Measurements from ENCODE around the gene OR2B2. TPM values are rescaled to one million over a fixed set of nuclear protein-coding genes. Genes with fewer than 3 reads are reported as not detected.
A peak's percentile ranks its signal among the peaks of the same experiment; 100 is the strongest.

OR2B2 gene
- total RNA-seq, 1 experiment from 2014 or later, result not detected

GRCh38 chr6:27890445-27891319 is 21.5 kb downstream of the OR2B2 start (continued):
- TF ChIP-seq ZNF532 (CRISPR knock-in tag; IDR thresholded peaks at IDR 0.05; ENCODE audit: borderline replicate concordance), result 0 out of 2 replicates have a peak, but pooled peaks have one; percentile 9
- no peak for TF ChIP-seq PRRX2 (CRISPR knock-in tag; IDR thresholded peaks at IDR 0.05)
- no peak for TF ChIP-seq E2F1 (CRISPR knock-in tag; IDR thresholded peaks at IDR 0.05)
- TF ChIP-seq, protein P1, sequence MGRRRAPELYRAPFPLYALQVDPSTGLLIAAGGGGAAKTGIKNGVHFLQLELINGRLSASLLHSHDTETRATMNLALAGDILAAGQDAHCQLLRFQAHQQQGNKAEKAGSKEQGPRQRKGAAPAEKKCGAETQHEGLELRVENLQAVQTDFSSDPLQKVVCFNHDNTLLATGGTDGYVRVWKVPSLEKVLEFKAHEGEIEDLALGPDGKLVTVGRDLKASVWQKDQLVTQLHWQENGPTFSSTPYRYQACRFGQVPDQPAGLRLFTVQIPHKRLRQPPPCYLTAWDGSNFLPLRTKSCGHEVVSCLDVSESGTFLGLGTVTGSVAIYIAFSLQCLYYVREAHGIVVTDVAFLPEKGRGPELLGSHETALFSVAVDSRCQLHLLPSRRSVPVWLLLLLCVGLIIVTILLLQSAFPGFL (CRISPR knock-in tag; IDR thresholded peaks at IDR 0.05; ENCODE audit: borderline replicate concordance), result 0 out of 2 replicates have a peak, but pooled peaks have one; percentile 48
- TF ChIP-seq IRF1 (CRISPR knock-in tag; IDR thresholded peaks at IDR 0.05), result no peak
- 0 out of 2 replicates have a peak, but pooled peaks have one; percentile 74 for TF ChIP-seq ATF1 (CRISPR knock-in tag; IDR thresholded peaks at IDR 0.05)
- TF ChIP-seq FOXP4 (CRISPR knock-in tag; IDR thresholded peaks at IDR 0.05), result 0 out of 2 replicates have a peak, but pooled peaks have one; percentile 79
- TF ChIP-seq SMAD4 (CRISPR knock-in tag; IDR thresholded peaks at IDR 0.05), result no peak

GRCh38 chr6:27889628-27890444 is 22.4 kb downstream of the OR2B2 start:
- no peaks in the 10 kb centered on the region for H3K9me3 Mint-ChIP-seq
- no peak overlapping the region for H3K4me3 Mint-ChIP-seq
- POLR2A ChIA-PET, result interaction anchor here (0.6 to 3.8 kb wide), 48 partner anchors 8 to 1868 kb away, joined by 3 to 693 read pairs (median 8); partner anchors contain the start of gene ZSCAN31
- peaks cover 8% of the 10 kb centered on the region for H3K36me3 Mint-ChIP-seq
- peaks cover 39% of the 10 kb centered on the region for H3K4me1 Mint-ChIP-seq
- ATAC-seq (peak; percentile 6), DNase-seq (ENCODE audit: low spot score) (no peak)
- peak overlapping the region; percentile 99 for H3K27ac Mint-ChIP-seq
- CTCF ChIA-PET, result interaction anchor here (0.7 to 3.5 kb wide), 4 partner anchors 18 to 675 kb away, joined by 4 to 17 read pairs (median 9); a partner anchor contains a TSS
- H3K27me3 Mint-ChIP-seq (ENCODE audit: low read depth), result no peaks in the 10 kb centered on the region; the same call in 1 of the 2 replicates
- TF ChIP-seq ZNF219 (CRISPR knock-in tag; IDR thresholded peaks at IDR 0.05; ENCODE audit: borderline replicate concordance) (no peak), ZNF532 (CRISPR knock-in tag; IDR thresholded peaks at IDR 0.05; ENCODE audit: borderline replicate concordance) (peak; percentile 87; the same call in 1 of the 2 replicates), ERG (CRISPR knock-in tag; IDR thresholded peaks at IDR 0.05) (peak; percentile 81; the same call in 1 of the 2 replicates), EMX1 (CRISPR knock-in tag; IDR thresholded peaks at IDR 0.05) (peak; percentile 92)
- TF ChIP-seq, protein P2, sequence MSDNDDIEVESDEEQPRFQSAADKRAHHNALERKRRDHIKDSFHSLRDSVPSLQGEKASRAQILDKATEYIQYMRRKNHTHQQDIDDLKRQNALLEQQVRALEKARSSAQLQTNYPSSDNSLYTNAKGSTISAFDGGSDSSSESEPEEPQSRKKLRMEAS (CRISPR knock-in tag; IDR thresholded peaks at IDR 0.05), result peak; percentile 70; the same call in 1 of the 2 replicates
- TF ChIP-seq, protein P3, sequence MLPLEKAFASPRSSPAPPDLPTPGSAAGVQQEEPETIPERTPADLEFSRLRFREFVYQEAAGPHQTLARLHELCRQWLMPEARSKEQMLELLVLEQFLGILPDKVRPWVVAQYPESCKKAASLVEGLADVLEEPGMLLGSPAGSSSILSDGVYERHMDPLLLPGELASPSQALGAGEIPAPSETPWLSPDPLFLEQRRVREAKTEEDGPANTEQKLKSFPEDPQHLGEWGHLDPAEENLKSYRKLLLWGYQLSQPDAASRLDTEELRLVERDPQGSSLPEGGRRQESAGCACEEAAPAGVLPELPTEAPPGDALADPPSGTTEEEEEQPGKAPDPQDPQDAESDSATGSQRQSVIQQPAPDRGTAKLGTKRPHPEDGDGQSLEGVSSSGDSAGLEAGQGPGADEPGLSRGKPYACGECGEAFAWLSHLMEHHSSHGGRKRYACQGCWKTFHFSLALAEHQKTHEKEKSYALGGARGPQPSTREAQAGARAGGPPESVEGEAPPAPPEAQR (CRISPR knock-in tag; IDR thresholded peaks at IDR 0.05), result no peak

All from WTC11 (cell line).